Bone marrow (tissue), 2 donors: ENCODE data around the gene ZPLD1.

Source experiments
- DNase-seq, 2 donors: peaks; one replicate each; lab custom pipeline; 2025; lab: John Stamatoyannopoulos, UW

ZPLD1 gene

GRCh38 chr3:102528727-102529126 lies 93.9 kb downstream of the ZPLD1 start:
- DNase-seq, result no peak
